GM12801 (cell line): Measurements from ENCODE around the gene IFFO2.

Source experiments
- CTCF ChIP-seq: IDR thresholded peaks from one replicate; pipeline ENCODE4 v1.5.1; 2011; ENCODE audit warnings: control low read depth; ENCODE audit not compliant: insufficient read length; ENCODE audit errors: extremely low read depth

IFFO2 gene

DNA sequence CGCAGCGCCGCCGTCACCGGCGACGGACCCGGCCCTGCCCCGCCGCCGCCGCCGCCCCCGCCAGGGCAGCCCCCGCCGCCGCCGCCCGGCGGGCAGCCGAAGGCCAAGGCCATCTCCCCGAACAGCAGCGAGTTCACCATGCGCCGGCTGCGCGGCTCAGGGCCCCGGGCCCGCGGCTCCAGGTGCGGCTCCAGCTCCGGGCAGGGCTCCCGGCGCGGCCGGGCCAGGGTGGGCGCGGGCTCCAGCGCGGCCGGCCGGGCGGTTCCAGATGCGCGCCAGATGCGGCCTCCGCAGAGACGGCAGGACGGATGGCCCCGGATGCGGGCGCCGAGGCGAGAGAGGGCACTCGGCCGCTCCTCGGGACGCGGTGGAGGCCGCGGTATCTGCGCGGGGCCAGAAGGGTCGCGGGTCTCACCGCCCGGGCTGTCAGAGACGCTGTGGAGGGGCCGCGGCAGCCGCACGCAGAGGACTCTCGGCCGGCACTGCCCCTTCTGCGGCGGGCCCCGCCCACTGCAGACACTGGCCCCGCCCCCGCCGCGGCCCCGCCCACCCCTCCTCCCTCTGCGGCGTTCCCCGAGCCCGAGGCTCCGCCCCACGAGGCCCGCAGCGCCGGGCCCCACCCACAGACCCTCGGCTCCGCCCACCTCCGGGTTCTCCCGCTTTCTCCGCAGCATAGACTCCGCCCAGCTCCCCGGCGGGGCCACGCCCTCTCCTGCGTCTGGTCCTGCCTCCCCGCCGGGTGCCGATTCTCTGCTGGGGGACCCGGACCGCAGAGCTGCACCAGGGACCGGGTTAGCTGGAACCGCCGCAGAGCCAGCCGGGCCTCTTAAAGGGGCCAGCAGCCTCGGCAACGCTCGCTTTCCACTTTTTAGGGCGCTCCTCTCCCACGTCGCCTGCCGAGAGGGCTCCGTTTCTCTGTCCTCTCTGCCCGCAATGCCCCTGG, at the start of gene IFFO2:
TSS of gene IFFO2 (minus strand) at position 484 of the 943 bp plus-strand sequence. CDS start at position 140, 344 bp downstream.
- TF ChIP-seq CTCF: no peak

- TF ChIP-seq CTCF: no peak
These were observed 49.5 kb upstream of the IFFO2 start for GRCh38 chr1:19006000-19006399.

- no peak for TF ChIP-seq CTCF
These were observed 47.2 kb upstream of the IFFO2 start for GRCh38 chr1:19003371-19004290.

- TF ChIP-seq CTCF: no peak
These were observed 43.6 kb upstream of the IFFO2 start for GRCh38 chr1:19000065-19000464.

DNA sequence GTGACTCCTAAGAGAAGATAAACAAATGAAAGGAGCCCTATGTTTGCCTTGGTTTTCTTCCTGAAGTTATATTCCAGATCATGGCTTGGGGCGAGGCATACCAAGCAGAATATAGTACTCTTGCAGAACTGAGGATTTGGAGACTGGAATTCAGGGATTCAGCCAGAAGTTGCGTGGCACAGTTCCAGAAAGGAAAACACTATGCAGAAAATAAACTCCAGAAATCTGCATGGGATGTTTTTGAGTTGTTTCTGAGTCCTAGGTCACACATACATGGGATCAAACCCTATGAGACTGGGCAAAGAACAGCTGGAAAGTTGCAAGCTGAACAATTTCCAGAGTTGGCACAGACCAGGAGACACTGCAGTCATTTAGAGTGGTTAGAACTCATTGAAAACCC, 42.9 kb upstream of the IFFO2 start:
- no peak for TF ChIP-seq CTCF

DNA sequence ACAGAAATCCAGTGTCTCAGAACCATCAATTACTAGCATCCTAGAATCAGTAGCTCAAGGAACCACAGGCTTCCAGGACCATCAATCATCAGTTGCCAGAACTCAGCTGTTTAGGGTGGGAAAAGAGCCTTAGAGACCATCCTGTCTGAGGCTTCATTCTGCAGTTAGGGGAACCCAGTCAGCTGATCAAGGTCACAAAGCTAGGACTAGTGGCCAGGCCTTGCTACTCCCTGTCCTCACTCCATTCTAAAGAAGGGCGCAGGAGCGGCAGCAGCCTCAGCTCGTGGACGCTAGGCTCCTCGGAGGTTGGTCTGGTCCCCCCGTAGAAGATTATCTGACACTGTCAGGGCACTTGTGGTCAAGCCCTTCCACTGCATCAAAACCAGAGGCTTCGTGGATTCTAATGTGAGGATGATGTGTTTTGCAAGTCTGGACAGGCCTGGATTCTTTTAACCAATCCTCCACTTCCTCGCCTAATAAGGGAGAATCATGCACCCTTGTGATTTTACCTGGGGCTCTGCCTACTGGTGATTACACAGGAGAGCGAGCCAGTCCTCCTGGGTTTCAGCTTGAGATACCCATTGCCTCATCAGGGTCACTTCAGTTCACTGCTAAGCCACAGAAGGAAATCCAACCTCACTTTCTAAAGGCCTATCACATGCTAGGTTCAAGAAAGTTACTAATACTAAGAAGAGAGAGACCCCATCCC, 41.7 kb upstream of the IFFO2 start:
- TF ChIP-seq CTCF: no peak
